Ishikawa (cell line): ENCODE results near the gene ALDH1A1.

ENCODE experiments used
- CEBPB ChIP-seq: IDR thresholded peaks from 2 replicates; pipeline ENCODE4 v1.6.1; 2012
- CREB1 ChIP-seq: IDR thresholded peaks from 2 replicates; pipeline ENCODE4 v1.6.1; 2012; ENCODE audit warnings: low read depth
- EGR1 ChIP-seq: IDR thresholded peaks from 2 replicates; pipeline ENCODE4 v1.6.1; 2012
- EP300 ChIP-seq: IDR thresholded peaks from 2 replicates; pipeline ENCODE4 v1.6.1; 2012; ENCODE audit warnings: borderline replicate concordance
- FOXM1 ChIP-seq: IDR thresholded peaks from 2 replicates; pipeline ENCODE4 v1.6.1; 2012; ENCODE audit warnings: low read depth, borderline replicate concordance
- MAX ChIP-seq: IDR thresholded peaks from 2 replicates; pipeline ENCODE4 v1.6.1; 2012
- NFIC ChIP-seq: IDR thresholded peaks from 2 replicates; pipeline ENCODE4 v1.6.1; 2012
- RAD21 ChIP-seq: IDR thresholded peaks from 2 replicates; pipeline ENCODE4 v1.6.1; 2012; ENCODE audit warnings: low read depth
- REST ChIP-seq: IDR thresholded peaks from 2 replicates; pipeline ENCODE4 v1.6.1; 2012; ENCODE audit warnings: low read depth, mild to moderate bottlenecking
- TAF1 ChIP-seq: IDR thresholded peaks from 2 replicates; pipeline ENCODE4 v1.6.1; 2012; ENCODE audit warnings: low read depth, mild to moderate bottlenecking
- TCF12 ChIP-seq: IDR thresholded peaks from 2 replicates; pipeline ENCODE4 v1.6.1; 2012; ENCODE audit warnings: low read depth
- TEAD4 ChIP-seq: IDR thresholded peaks from 2 replicates; pipeline ENCODE4 v1.6.1; 2012
- USF1 ChIP-seq: IDR thresholded peaks from 2 replicates; pipeline ENCODE4 v1.6.1; 2012
- YY1 ChIP-seq: IDR thresholded peaks from 2 replicates; pipeline ENCODE4 v1.6.1; 2012; ENCODE audit warnings: low read depth
- ZBTB7A ChIP-seq: IDR thresholded peaks from 2 replicates; pipeline ENCODE4 v1.6.1; 2012; ENCODE audit warnings: low read depth

The ALDH1A1 gene

DNA sequence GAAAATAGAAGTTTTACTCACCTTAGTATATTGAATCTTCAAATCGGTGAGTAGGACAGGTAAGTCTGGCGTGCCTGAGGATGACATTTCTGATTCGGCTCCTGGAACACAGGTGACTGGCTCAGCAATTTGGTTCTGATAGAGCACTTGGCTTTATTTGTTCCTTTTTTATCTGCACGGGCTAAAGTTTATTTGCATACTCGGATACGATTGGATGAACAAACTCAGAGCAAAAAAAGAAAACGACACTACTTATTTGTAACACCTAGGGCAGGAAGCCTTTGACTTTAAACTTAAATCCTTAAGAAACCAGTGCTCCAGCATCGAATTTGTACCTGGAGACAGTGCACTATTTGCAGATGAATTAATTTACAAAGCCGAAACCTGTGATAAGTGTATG lies at the start of gene ALDH1A1:
TSS of gene ALDH1A1 (minus strand) at position 140 of the 400 bp plus-strand sequence. CDS start at position 87, 53 bp downstream.
- TF ChIP-seq EP300: no peak
- no peak for TF ChIP-seq TEAD4
- TF ChIP-seq NFIC: no peak
- TF ChIP-seq CEBPB: no peak
- no peak for TF ChIP-seq RAD21
- no peak for TF ChIP-seq ZBTB7A
- TF ChIP-seq YY1: no peak
- no peak for TF ChIP-seq REST
- no peak for TF ChIP-seq MAX
- TF ChIP-seq FOXM1: no peak
- TF ChIP-seq CREB1: no peak
- TF ChIP-seq TCF12: no peak
- TF ChIP-seq EGR1: no peak
- TF ChIP-seq TAF1: no peak
- TF ChIP-seq USF1: no peak

GRCh38 chr9:73001860-73002259 lies 49.0 kb upstream of the ALDH1A1 start:
- TF ChIP-seq NFIC: no peak
- no peak for TF ChIP-seq CEBPB
- no peak for TF ChIP-seq MAX
- no peak for TF ChIP-seq USF1
- no peak for TF ChIP-seq RAD21
- no peak for TF ChIP-seq FOXM1
- no peak for TF ChIP-seq EGR1
- no peak for TF ChIP-seq CREB1
- TF ChIP-seq TAF1: no peak
- no peak for TF ChIP-seq TEAD4
- no peak for TF ChIP-seq REST
- TF ChIP-seq EP300: no peak
- TF ChIP-seq ZBTB7A: no peak
- no peak for TF ChIP-seq TCF12
- TF ChIP-seq YY1: no peak

DNA sequence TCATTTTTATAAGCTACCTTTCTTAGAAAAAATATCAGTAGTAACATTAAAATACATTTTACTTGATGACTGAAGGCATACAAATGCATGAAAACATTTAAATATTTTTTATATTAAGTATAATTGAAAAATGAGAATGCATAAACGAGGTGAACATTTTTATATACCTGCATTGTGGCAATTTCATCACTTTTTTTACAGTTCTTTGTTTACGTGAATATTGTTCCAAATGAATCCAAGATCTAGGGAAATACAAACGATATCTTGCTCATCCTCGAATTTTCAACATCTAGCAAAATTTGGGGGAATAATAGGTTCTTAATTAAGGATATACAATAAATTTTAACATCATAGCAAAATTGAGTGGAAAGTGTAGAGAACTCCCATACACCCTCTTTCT lies 45.5 kb upstream of the ALDH1A1 start:
- TF ChIP-seq CEBPB: no peak
- TF ChIP-seq ZBTB7A: no peak
- TF ChIP-seq TAF1: no peak
- TF ChIP-seq EGR1: no peak
- TF ChIP-seq MAX: no peak
- no peak for TF ChIP-seq FOXM1
- no peak for TF ChIP-seq USF1
- TF ChIP-seq REST: no peak
- no peak for TF ChIP-seq CREB1

- no peak for TF ChIP-seq REST
- TF ChIP-seq YY1: no peak
- no peak for TF ChIP-seq TAF1
- TF ChIP-seq TEAD4: no peak
- no peak for TF ChIP-seq NFIC
- no peak for TF ChIP-seq FOXM1
Measured at GRCh38 chr9:72997387-72997995, 44.6 kb upstream of the ALDH1A1 start.
